HFFc6 (cell line): ENCODE results near the gene ATP2A2. TPM values are rescaled to one million over a fixed set of nuclear protein-coding genes. Genes with fewer than 3 reads are reported as not detected.

Source experiments
- DNase-seq: peaks from one replicate; pipeline ENCODE4 v3.0.0-alpha.2; 2018
- H3K27ac Mint-ChIP-seq: 2 replicates; pipeline ENCODE4 v1.8.0; 2020; ENCODE audit warnings: mild to moderate bottlenecking, mixed read lengths
- H3K27me3 Mint-ChIP-seq: 2 replicates; pipeline ENCODE4 v1.8.0; 2021; ENCODE audit warnings: mild to moderate bottlenecking, moderate library complexity, mixed read lengths; ENCODE audit not compliant: insufficient read depth
- H3K36me3 Mint-ChIP-seq: 2 replicates; pipeline ENCODE4 v1.8.0; 2021; ENCODE audit warnings: low read depth, mixed read lengths
- H3K4me1 Mint-ChIP-seq: 2 replicates; pipeline ENCODE4 v1.8.0; 2020; ENCODE audit warnings: low read depth, mixed read lengths
- H3K4me3 Mint-ChIP-seq: 2 replicates; pipeline ENCODE4 v1.8.0; 2020; ENCODE audit warnings: mild to moderate bottlenecking, moderate library complexity, mixed read lengths
- H3K9me3 Mint-ChIP-seq: 2 replicates; pipeline ENCODE4 v1.8.0; 2020; ENCODE audit warnings: mild to moderate bottlenecking, mixed read lengths
- total RNA-seq, 6 experiments: library from RNA; stranded (reverse); fragmentation: NEBNext Ultra II Directional; extraction: Animal tissue kit (Norgen Biotek cat#: 25700); gene quantifications; 2 replicates in 1 of 6; 3 replicates in 5 of 6; pipeline ENCODE4 v1.2.3, GENCODE V29; 2021
- TF ChIP-seq, protein P1 (sequence below): fragments of 200-600 bp; sonication (generic); IDR thresholded peaks from 2 replicates; pipeline ENCODE4 v1.5.0; 2021; ENCODE audit warnings: antibody characterized with exemption, mild to moderate bottlenecking

The ATP2A2 gene
- total RNA-seq, 6 experiments from 2014 or later, result 254 to 286 (median 267) TPM

GRCh38 chr12:110379631-110380030 is 98.6 kb downstream of the ATP2A2 start:
- peaks cover 51% of the 10 kb centered on the region for H3K36me3 Mint-ChIP-seq
- no peak for DNase-seq
- no peaks in the 10 kb centered on the region for H3K9me3 Mint-ChIP-seq
- peaks cover 2% of the 10 kb centered on the region for H3K27me3 Mint-ChIP-seq
- H3K4me3 Mint-ChIP-seq, result no peak overlapping the region
- H3K27ac Mint-ChIP-seq, result no peak overlapping the region; the same call in 1 of the 2 replicates
- peaks cover 8% of the 10 kb centered on the region for H3K4me1 Mint-ChIP-seq
- TF ChIP-seq, protein P1, sequence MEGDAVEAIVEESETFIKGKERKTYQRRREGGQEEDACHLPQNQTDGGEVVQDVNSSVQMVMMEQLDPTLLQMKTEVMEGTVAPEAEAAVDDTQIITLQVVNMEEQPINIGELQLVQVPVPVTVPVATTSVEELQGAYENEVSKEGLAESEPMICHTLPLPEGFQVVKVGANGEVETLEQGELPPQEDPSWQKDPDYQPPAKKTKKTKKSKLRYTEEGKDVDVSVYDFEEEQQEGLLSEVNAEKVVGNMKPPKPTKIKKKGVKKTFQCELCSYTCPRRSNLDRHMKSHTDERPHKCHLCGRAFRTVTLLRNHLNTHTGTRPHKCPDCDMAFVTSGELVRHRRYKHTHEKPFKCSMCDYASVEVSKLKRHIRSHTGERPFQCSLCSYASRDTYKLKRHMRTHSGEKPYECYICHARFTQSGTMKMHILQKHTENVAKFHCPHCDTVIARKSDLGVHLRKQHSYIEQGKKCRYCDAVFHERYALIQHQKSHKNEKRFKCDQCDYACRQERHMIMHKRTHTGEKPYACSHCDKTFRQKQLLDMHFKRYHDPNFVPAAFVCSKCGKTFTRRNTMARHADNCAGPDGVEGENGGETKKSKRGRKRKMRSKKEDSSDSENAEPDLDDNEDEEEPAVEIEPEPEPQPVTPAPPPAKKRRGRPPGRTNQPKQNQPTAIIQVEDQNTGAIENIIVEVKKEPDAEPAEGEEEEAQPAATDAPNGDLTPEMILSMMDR, result no peak

DNA sequence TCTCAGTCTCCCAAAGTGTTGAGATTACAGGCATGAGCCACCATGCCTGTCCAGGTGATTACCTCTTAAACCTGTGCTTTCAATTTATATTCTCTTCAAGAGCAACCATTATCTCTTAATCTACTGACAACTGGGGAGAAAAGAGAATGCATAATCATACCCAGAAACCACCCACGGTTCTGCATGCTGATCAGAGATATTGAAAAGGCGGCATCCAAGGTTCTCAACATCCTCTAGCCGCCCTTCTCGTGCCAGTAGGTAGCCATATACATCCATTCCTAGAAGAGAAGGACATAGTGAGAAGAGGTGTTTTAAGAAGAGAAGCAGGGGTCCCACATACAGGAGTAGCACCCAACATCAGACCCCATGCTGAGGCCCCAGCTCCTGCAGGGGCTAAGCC is 101.6 kb downstream of the ATP2A2 start:
- TF ChIP-seq, protein P1, result no peak
- Mint-ChIP-seq H3K9me3 (no peaks in the 10 kb centered on the region), H3K36me3 (peaks cover 52% of the 10 kb centered on the region), H3K27ac (no peak overlapping the region), H3K4me3 (no peak overlapping the region), H3K4me1 (peaks cover 13% of the 10 kb centered on the region), H3K27me3 (no peaks in the 10 kb centered on the region)
- DNase-seq, result no peak

Other genes starting within 250 kb of the ATP2A2 start
- gene C12orf76, start 232.7 kb upstream of the ATP2A2 start, total RNA-seq, result 1 to 10 TPM; 4.2 to 5.8 (median 4.6) TPM
- 10 to 100 TPM in 5 of 6 experiments, 1 to 10 TPM in 1; 9.4 to 14.4 (median 12.8) TPM for gene IFT81, start 156.9 kb upstream of the ATP2A2 start, total RNA-seq
- 10 to 100 TPM; 48.7 to 58.8 (median 57.3) TPM for gene ANAPC7, start 122.5 kb downstream of the ATP2A2 start, total RNA-seq
- gene ARPC3, start 169.1 kb downstream of the ATP2A2 start, total RNA-seq, result 100 to 1,000 TPM; 301 to 338 (median 317) TPM
- 10 to 100 TPM; 22.9 to 30.4 (median 25.1) TPM for gene GPN3, start 187.0 kb downstream of the ATP2A2 start, total RNA-seq
- 10 to 100 TPM; 16.4 to 25.2 (median 18.0) TPM for gene FAM216A, start 187.6 kb downstream of the ATP2A2 start, total RNA-seq
- 100 to 1,000 TPM in 5 of 6 experiments, 10 to 100 TPM in 1; 98.0 to 116 (median 110) TPM for gene VPS29, start 220.9 kb downstream of the ATP2A2 start, total RNA-seq
- 1 to 10 TPM in 1 of 6 experiments, under 1 TPM in 5; 0.55 to 1.1 (median 0.77) TPM for gene RAD9B, start 221.1 kb downstream of the ATP2A2 start, total RNA-seq